ENCODE results near the gene TMEM52. TPM values are rescaled to one million over a fixed set of nuclear protein-coding genes. Genes with fewer than 3 reads are reported as not detected.

The TMEM52 gene
- total RNA-seq, 3 donors from 2014 or later (not counting 1 experiment from before 2014, with no cell fraction given): 0.41 TPM; not detected in 2

DNA sequence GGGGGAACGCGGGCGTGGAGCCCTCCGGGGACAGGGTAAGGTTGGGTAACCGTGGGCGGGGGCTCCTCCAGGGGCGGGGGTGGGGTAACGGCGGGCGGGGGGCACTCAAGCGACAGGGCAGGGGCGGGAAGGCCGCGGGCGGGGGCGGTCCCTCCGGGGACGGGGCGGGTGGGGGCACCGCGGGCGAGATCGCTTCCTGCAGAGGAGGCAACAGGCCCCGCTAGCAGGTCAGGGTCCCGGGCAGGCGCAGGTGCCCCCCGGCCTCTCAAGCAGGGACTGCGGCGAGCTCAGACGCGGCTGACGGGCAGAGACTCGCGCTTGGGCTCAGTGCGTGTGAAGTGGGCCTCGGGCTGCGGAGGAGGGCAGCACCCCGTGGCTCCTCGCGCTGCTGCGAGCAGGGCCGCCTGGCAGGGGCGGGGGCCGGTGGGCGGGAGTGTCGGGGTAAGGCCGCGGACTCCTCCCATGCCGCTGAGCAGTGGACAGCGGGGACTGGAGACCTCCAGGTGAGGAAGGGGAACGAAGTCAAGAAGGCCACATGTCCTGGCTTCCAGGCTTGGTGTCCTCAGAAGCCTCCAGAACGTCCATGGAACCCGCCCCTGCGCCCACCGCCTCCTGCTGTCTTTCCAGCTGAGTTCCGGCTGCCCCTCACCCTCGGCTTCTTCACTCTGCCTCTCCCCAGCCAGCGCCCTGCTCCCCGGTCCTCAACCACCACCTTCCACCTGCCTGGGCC, 27.6 kb downstream of the TMEM52 start:
- Mint-ChIP-seq H3K27me3 (ENCODE audit: low read depth in 2 of 2) (no peaks in the 10 kb centered on the region), H3K4me1 (peaks cover 40 to 54% of the 10 kb centered on the region in 2 donors), H3K4me3 (peak overlapping the region; percentile 91), H3K9me3 (no peaks in the 10 kb centered on the region), H3K36me3 (no peaks in the 10 kb centered on the region), H3K27ac (peak overlapping the region; percentile 87 to 96)
- Histone ChIP-seq H3K9me3 (ENCODE audit: control insufficient read depth, insufficient read depth, low read length) (no peaks in the 10 kb centered on the region), H3K4me1 (ENCODE audit: control insufficient read depth, insufficient read depth, low read length) (peaks cover 56% of the 10 kb centered on the region), H3K27me3 (ENCODE audit: control insufficient read depth, insufficient read depth, low read length) (no peaks in the 10 kb centered on the region), H3K36me3 (ENCODE audit: control insufficient read depth, insufficient read depth, low read length) (no peaks in the 10 kb centered on the region), H3K4me3 (ENCODE audit: low read length) (peak overlapping the region; percentile 50), H3K27ac (ENCODE audit: low read length) (peak overlapping the region; percentile 93)
- peak; percentile 55 to 91 for DNase-seq
- intact Hi-C loops (cut with micrococcal nuclease): no loop called here
- WGBS (ENCODE audit: insufficient coverage): under 1% methylated on average over 56 of the region's 59 CpGs
- peak; percentile 60 to 63 (median 62) for ATAC-seq
- TF ChIP-seq CTCF (IDR thresholded peaks at IDR 0.05): no peak

GRCh38 chr1:1890506-1891348, 28.4 kb downstream of the TMEM52 start, which contains the start of gene GNB1:
GNB1 (minus strand) TSS chr1:1891087; CDS start chr1:1825453, 65,634 bp downstream.
- Mint-ChIP-seq H3K27me3 (ENCODE audit: low read depth in 2 of 2) (no peaks in the 10 kb centered on the region), H3K36me3 (no peaks in the 10 kb centered on the region), H3K9me3 (no peaks in the 10 kb centered on the region), H3K27ac (peak within 1 kb of the TSS; percentile 87 to 96), H3K4me3 (peak within 1 kb of the TSS; percentile 92), H3K4me1 (peaks cover 44 to 59% of the 10 kb centered on the region in 2 donors)
- no peak for TF ChIP-seq CTCF (IDR thresholded peaks at IDR 0.05)
- H3K27ac ChIP-seq (ENCODE audit: low read length): peak within 1 kb of the TSS; percentile 93
- peak; percentile 69 to 91 (median 76) for ATAC-seq
- DNase-seq: peak; percentile 93 to 98
- no peaks in the 10 kb centered on the region for H3K27me3 ChIP-seq (ENCODE audit: control insufficient read depth, insufficient read depth, low read length)
- H3K9me3 ChIP-seq (ENCODE audit: control insufficient read depth, insufficient read depth, low read length): no peaks in the 10 kb centered on the region
- H3K36me3 ChIP-seq (ENCODE audit: control insufficient read depth, insufficient read depth, low read length): no peaks in the 10 kb centered on the region
- under 1% methylated on average over 136 of the region's 137 CpGs for WGBS (ENCODE audit: insufficient coverage)
- intact Hi-C loops (cut with micrococcal nuclease): no loop called here
- peak within 1 kb of the TSS; percentile 73 for H3K4me3 ChIP-seq (ENCODE audit: low read length)
- peaks cover 64% of the 10 kb centered on the region for H3K4me1 ChIP-seq (ENCODE audit: control insufficient read depth, insufficient read depth, low read length)

- no peaks in the 10 kb centered on the region for H3K9me3 ChIP-seq (ENCODE audit: control insufficient read depth, insufficient read depth, low read length)
- Mint-ChIP-seq H3K4me3 (peak overlapping the region; percentile 84), H3K36me3 (no peaks in the 10 kb centered on the region), H3K27me3 (ENCODE audit: low read depth in 2 of 2) (no peaks in the 10 kb centered on the region), H3K27ac (peak overlapping the region; percentile 80 to 81), H3K4me1 (peaks cover 43 to 56% of the 10 kb centered on the region in 2 donors), H3K9me3 (no peaks in the 10 kb centered on the region)
- ATAC-seq (peak; percentile 39 to 53 (median 41)), DNase-seq (peak; percentile 52 to 65)
- intact Hi-C loops (cut with micrococcal nuclease): loop anchor here (5.0 kb wide), 1 partner anchor 108 kb away; no protein-coding TSS in a partner anchor
- TF ChIP-seq CTCF (IDR thresholded peaks at IDR 0.05): no peak
- peaks cover 63% of the 10 kb centered on the region for H3K4me1 ChIP-seq (ENCODE audit: control insufficient read depth, insufficient read depth, low read length)
- WGBS (ENCODE audit: insufficient coverage): under 1% methylated on average over 88 of the region's 88 CpGs
- H3K4me3 ChIP-seq (ENCODE audit: low read length): peak overlapping the region; percentile 73
- H3K27me3 ChIP-seq (ENCODE audit: control insufficient read depth, insufficient read depth, low read length): no peaks in the 10 kb centered on the region
- no peaks in the 10 kb centered on the region for H3K36me3 ChIP-seq (ENCODE audit: control insufficient read depth, insufficient read depth, low read length)
- peak overlapping the region; percentile 93 for H3K27ac ChIP-seq (ENCODE audit: low read length)
Measured at GRCh38 chr1:1889847-1890505, 29.1 kb downstream of the TMEM52 start.

Data from natural killer cell (primary cell).